Occipital lobe (tissue), 2 donors: ENCODE measurements around the gene GNAT3. TPM values are rescaled to one million over a fixed set of nuclear protein-coding genes. Genes with fewer than 3 reads are reported as not detected.

ENCODE experiments used
- DNase-seq: peaks from one replicate; lab custom pipeline; 2025; lab: John Stamatoyannopoulos, UW
- total RNA-seq: library from RNA; depleted of rRNA; stranded (reverse); fragments of >200 nt; gene quantifications from one replicate; pipeline ENCODE4 v1.2.3, GENCODE V29; 2014

The GNAT3 gene
- total RNA-seq, 1 donor from 2014 or later, result not detected

DNA sequence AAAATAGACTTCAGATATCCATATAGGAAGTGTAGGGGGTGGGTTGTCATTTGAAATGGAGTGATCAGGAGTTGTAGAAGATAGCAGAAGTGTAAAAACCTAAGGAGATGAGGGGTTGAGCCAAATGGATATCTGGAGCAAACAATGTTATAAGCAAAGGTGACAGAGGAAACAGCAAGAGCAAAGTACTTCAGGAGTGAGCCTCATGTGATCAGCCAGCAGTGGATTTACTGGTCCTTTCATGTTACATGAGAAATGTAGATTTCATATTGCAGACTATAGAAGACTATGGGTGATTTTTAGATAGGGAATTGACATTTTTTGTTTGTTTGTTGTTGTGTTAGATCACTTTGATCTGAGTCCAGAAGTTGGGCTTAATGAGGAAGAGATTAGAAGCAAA, 47.7 kb downstream of the GNAT3 start:
- DNase-seq, result no peak

DNA sequence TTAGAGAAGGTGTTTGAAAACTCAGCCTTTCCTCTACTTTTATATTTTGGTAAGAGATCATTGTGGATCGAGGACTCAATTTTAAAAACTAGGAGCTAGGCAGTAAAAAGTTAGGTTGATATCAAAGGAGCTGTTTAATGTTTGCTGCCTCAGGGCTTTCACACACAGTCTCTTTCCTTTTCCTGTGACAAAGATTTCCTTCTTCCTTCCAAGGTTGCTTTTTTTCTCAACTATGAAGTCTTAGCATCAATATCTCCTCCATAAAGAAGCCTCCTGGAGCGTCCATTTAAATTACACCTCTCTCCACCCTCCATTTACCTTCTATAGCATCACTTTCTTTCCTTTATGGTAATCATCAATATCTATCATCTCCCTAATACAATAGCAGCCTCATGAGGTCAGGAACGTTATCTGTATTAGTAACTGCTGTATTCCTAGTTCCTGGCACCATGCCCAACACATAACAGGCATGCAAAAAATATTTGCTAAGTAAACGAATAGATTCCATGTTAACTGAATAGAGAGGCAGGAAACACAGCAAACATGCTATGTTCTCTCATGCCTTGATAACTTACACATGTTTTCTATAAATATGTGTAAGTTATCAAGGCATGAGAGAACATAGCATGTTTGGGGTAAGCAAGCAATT, 48.5 kb downstream of the GNAT3 start:
- no peak for DNase-seq

- no peak for DNase-seq
Observed at GRCh38 chr7:80460857-80461256, 51.0 kb downstream of the GNAT3 start.

DNA sequence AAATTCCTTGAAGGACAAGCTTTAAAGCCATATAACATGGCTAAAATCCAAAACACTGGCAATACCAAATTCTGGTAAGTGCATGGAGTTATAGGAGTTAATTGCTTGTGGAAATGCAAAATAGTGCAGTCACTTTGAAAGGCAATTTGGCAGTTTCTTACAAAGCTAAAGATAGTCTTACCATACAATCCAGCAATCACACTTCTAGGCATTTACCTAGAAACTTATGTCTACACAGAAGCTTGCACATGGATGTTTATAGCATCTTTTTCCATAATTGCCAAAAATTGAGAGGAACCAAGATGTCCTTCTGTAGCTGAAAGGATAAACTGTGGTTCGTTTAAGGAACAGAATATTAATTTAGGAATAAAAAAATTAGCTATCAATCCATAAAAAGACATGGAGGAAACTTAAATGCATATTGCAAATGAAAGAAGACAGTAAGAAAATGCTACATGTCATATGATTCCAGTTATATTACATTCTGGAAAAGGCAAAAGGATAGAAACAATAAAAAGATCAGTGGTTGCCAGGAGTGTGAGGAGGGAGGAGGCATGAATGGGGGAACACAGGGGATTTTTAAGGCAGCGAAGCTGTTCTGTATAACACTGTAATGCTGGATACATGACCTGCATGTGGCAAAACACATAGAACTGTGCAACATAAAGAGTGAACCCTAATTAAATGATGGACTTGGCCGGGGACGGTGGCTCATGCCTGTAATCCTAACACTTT, 51.9 kb downstream of the GNAT3 start:
- DNase-seq, result no peak

DNA sequence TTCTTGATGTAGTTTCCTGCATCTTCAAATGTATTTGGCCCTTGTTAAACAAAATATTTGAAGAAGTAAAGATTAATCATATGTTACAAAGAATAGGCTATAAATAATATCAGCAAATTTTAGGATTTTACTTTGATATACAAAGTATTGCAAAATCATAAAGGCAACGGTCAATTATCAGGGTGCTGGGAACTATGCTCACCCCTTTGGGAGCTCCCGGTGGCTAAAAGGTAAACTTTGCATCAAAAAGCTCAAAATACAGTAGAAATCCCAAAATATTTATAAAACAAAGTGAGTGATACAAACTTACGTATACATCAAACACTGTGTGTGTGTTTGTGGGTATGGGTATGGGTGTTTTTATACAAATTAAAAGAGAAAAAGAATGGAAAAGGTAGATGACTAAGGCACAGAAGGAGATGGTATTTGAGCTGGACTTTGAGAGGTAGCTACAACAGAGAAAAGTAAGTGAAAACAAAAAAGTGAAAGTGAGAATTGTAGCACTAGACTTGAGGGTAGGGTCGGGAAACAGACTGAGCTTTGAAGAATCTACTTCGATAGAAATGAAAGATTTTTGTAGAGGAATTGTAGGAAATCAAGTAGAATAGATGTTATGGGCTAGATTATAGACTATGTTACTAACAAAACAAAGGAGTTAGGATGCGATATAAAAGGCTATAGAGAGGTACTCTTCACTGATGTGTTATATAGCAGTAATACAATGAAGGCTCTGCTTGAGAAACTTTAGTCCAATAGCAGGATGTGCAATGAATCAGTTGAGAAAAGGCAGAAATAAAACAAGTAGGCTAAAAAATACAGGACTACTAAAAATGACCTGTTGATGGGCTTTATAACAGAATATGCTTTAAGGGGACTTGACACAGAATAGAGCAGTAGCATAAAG, 52.8 kb downstream of the GNAT3 start:
- DNase-seq, result no peak

DNA sequence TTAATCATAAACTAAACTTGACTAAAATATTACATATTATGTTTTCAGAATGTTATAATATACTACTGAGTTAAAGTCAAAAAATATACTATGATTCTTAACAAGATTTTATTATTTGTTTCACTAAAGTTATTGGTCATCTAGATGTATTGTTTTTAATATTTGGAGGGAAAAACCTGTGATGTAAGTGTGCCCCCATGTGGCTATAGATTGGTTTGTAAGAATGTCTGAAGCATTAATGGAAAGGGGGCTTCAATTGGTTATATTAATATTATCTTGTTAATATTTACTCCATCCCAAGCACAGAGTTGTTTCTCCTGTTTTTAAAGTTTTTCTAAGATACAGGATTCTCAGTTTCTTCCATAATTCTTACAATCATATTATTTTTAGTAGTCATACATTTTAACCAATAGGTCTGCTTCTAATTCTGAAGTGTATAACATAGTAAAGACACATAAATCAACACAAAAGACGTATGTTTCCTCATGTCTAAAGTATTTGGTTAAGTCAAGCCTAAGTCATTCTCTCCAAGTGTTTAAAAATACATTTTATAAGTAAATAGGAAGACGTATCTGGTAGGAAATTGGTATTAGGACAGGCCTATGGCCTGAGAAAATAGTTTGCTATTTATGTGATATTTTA, 58.0 kb downstream of the GNAT3 start:
- no peak for DNase-seq

- no peak for DNase-seq
Observed at GRCh38 chr7:80450621-80451308, 61.1 kb downstream of the GNAT3 start.

GRCh38 chr7:80449836-80450235, 62.0 kb downstream of the GNAT3 start:
- DNase-seq, result no peak

DNA sequence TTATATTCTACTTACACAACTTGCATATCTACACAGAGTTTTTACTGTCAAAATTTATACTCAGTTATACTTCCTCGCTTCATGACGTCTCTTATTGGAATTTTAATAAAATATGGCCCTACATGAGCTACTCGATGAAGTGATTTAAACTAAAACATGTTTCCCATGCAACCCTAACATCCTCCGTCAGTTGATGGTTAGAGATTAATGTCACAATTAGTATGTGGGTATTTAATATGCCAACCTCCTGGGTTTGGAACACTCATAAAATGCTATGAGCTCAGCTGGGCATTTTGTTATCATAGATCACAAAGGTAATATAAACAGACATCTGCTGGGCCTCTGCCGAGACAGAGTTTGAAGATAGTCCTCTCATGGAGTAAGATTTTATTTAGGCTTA, 66.5 kb downstream of the GNAT3 start:
- DNase-seq, result no peak

DNA sequence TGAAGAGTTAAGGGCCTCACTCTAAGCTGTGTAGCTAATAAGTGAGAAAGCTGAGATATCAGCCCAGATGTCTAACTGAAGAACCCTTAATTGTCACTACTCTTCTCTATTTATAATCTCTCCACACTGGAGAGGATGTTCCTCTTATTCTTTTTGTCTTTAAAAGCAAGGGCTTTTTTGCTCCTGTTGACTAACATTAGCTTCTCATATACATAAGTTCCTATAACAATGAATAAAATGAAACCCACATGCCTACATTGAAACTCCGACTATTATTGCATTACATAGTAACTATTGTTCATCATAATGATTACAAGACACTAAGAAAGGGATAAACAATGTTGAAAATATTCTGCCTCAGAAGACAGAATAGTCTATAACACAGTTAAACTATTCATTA, 67.1 kb downstream of the GNAT3 start:
- no peak for DNase-seq

DNA sequence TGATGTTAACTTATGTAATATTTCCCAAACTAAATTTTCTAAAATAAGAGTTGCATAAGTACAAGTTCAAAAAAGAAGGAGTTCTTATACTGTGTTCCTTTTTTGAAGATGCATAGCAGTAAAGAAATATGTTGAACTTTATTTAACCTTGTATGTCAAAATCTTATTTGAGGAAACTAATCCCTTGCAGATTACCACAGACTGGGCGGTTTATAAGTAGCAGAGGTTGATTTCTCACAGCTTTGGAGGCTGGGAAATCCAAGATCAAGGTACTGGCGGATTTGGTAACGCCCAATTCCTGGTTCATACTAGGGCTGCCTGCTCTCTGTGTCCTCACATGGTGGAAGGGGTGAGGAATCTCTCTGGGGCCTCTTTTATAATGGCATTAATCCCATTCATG, 68.5 kb downstream of the GNAT3 start:
- no peak for DNase-seq

- DNase-seq, result no peak
Observed at GRCh38 chr7:80440883-80441282, 71.0 kb downstream of the GNAT3 start.

DNA sequence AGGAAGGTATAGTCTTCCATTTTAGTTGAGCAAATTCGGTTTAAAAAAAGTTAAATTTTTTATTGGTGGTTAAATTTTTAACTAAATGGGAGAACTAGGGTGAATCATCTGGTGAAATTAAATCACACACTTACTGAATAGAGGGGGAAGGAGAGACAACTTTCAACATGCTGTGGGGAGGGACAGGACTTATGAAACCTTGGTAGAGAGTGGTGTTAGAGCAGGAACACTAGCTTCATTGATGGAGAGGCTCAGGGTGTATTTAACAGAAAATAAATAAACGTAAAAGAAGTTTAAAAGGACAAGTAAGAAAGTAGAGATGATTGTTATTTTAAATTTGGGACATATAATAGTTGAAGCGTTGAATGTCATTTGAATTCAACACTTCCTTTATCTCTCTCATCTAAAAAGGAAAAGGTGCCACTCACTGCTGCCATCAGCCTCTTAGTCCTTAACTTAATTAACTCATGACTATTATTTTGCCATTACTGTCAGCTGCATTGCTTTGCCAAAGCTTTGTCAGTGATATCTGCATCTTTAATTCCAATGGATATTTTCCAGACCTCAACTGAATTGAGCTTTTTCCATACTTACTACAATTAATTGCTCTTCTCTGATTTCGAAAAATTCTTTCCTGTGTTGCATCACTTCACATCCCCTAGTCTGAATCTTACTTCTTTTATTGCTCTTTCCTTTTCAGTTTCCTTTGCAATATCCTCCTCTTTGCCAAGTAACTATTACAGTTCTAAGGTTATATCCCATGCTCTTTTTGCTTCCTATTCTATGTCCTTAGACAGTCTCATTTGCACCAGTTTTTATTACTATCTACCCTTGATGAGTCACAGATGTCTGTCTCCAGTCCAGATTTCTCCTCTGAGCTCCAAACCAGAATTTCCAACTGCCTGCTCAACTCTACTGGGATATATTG, 71.7 kb downstream of the GNAT3 start:
- no peak for DNase-seq

DNA sequence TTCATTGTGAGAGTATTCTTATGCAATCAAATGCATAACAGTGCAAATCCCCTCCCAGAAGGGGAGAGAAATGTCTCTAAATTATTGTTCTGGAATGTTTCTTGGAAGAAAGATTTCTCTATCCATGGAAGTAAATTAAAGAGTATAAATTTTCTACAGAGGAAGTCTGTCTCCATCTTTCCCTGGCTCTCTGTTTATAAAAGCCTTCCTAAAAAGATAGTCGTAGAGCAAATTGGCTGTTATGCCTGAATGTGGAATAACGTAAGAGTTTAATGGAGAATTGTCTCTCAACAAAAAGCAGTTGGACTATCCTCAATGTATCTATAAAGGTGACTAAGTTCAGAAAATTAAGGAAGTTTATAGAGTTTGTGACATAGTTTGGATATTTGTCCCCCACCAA, 76.3 kb downstream of the GNAT3 start:
- no peak for DNase-seq

DNA sequence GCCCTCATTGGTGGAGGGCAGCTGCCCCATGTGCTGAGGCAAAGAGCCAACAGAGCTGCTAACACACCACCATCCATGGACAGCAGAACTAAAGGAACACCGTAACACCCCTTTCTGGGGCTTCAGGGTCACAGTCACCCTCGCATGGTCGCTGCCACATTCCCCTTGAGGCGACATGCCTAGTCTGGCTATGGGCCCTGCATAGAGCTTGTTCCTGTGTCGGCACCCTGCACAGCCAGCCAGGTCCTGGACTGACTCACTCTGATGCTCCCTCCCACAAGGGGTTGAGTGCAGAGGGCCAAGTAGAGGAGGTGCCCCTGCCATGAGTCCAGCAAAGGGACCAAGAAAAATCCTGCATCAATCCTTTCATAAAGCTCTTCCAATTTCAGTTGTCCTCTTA, 77.8 kb downstream of the GNAT3 start:
- DNase-seq, result no peak

DNA sequence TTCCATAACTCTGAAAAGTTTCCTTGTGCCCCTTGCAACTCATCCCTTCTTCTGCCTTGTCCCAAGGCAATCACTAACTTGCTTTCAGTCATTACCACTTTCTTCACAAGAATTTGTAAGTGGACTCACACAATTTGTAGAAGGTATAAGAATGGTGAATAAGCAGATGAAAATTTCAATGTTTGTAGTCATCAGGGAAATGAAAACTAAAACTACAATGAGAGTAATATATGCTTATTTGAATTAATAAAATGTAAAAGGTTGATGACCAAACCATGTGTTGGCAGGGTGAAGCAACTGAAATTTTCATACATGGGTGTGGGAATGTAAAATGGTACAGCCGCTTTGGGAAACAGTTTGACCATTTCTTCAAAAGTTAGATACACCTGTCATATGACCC, 79.7 kb downstream of the GNAT3 start:
- no peak for DNase-seq

- no peak for DNase-seq
Observed at GRCh38 chr7:80429181-80429580, 82.7 kb downstream of the GNAT3 start.

GRCh38 chr7:80428161-80429054, 83.5 kb downstream of the GNAT3 start:
- no peak for DNase-seq

GRCh38 chr7:80427218-80427617, 84.6 kb downstream of the GNAT3 start:
- no peak for DNase-seq
